GM12878 (cell line): ENCODE data around the gene SSH3. TPM values are rescaled to one million over a fixed set of nuclear protein-coding genes. Genes with fewer than 3 reads are reported as not detected.

ENCODE experiments used
- BCLAF1 ChIP-seq: fragments of 450-650 bp; IDR thresholded peaks from 2 replicates; pipeline ENCODE4 v1.6.1; 2017; ENCODE audit warnings: antibody characterized with exemption, mild to moderate bottlenecking, moderate library complexity
- CBX3 ChIP-seq: fragments of 200-600 bp; sonication (generic); IDR thresholded peaks from 2 replicates; pipeline ENCODE4 v1.6.1; 2016; ENCODE audit warnings: low read depth, borderline replicate concordance
- CHD2 ChIP-seq: IDR thresholded peaks from 2 replicates; pipeline ENCODE4 v1.6.1; 2011; ENCODE audit warnings: low read depth, low read length, improper control_type of control experiment, borderline replicate concordance
- CREB1 ChIP-seq: IDR thresholded peaks from 2 replicates; pipeline ENCODE4 v1.6.1; 2012; ENCODE audit warnings: low read depth, mild to moderate bottlenecking, inconsistent platforms
- E2F8 ChIP-seq: fragments of 450-650 bp; IDR thresholded peaks from 2 replicates; pipeline ENCODE4 v1.6.1; 2018; ENCODE audit warnings: mild to moderate bottlenecking, low read depth, moderate library complexity; ENCODE audit not compliant: partially characterized antibody
- EED ChIP-seq: sonication (generic); IDR thresholded peaks from 2 replicates; pipeline ENCODE4 v1.6.1; 2016; ENCODE audit warnings: antibody characterized with exemption, low read depth
- ESRRA ChIP-seq: IDR thresholded peaks from 2 replicates; pipeline ENCODE4 v1.6.1; 2012; ENCODE audit warnings: mild to moderate bottlenecking, low read length, improper control_type of control experiment
- FOXM1 ChIP-seq: IDR thresholded peaks from 2 replicates; pipeline ENCODE4 v1.6.1; 2012; ENCODE audit warnings: low read depth, mild to moderate bottlenecking, inconsistent platforms, low read length, moderate library complexity
- MEF2A ChIP-seq: IDR thresholded peaks from 2 replicates; pipeline ENCODE4 v1.6.1; 2011; ENCODE audit warnings: low read depth, mild to moderate bottlenecking, low read length, moderate library complexity; ENCODE audit not compliant: insufficient read depth
- MYC ChIP-seq: IDR thresholded peaks from 2 replicates; pipeline ENCODE4 v1.6.1; 2011; ENCODE audit warnings: mild to moderate bottlenecking, low read length, moderate library complexity, inconsistent platforms; ENCODE audit not compliant: insufficient read depth, insufficient replicate concordance, insufficient read length, severe bottlenecking
- PKNOX1 ChIP-seq: fragments of 450-650 bp; IDR thresholded peaks from 2 replicates; pipeline ENCODE4 v1.6.1; 2016; ENCODE audit warnings: mild to moderate bottlenecking
- POLR2AphosphoS2 ChIP-seq: IDR thresholded peaks from 2 replicates; pipeline ENCODE4 v1.6.1; 2011; ENCODE audit warnings: low read depth, mild to moderate bottlenecking, low read length, improper control_type of control experiment, moderate library complexity
- POU2F2 ChIP-seq: IDR thresholded peaks from 3 replicates; pipeline ENCODE4 v1.6.1; 2011; ENCODE audit warnings: low read depth, mild to moderate bottlenecking, low read length, borderline replicate concordance
- RB1 ChIP-seq: fragments of 450-650 bp; formaldehyde crosslinking; IDR thresholded peaks from 2 replicates; pipeline ENCODE4 v1.6.1; 2017; ENCODE audit warnings: mild to moderate bottlenecking, borderline replicate concordance
- RELA ChIP-seq: fragments of 450-650 bp; IDR thresholded peaks from 2 replicates; pipeline ENCODE4 v1.8.0; 2014; ENCODE audit warnings: borderline replicate concordance; ENCODE audit not compliant: partially characterized antibody
- STAT1 ChIP-seq: fragments of 450-650 bp; conservative IDR thresholded peaks from 2 replicates; pipeline ENCODE4 v1.6.1; 2014; ENCODE audit warnings: antibody characterized with exemption, mild to moderate bottlenecking
- TBL1XR1 ChIP-seq: IDR thresholded peaks from 2 replicates; pipeline ENCODE4 v1.6.1; 2012; ENCODE audit warnings: low read depth, low read length, improper control_type of control experiment
- USF1 ChIP-seq: IDR thresholded peaks from 2 replicates; pipeline ENCODE4 v1.6.1; 2011; ENCODE audit warnings: borderline replicate concordance, low read depth, mild to moderate bottlenecking, moderate library complexity, mixed read lengths, low read length; ENCODE audit not compliant: insufficient read depth; ENCODE audit errors: extremely low read length
- ZBED1 ChIP-seq: IDR thresholded peaks from 2 replicates; pipeline ENCODE4 v1.6.1; 2016; ENCODE audit warnings: borderline replicate concordance
- ZNF384 ChIP-seq: IDR thresholded peaks from 2 replicates; pipeline ENCODE4 v1.6.1; 2012; ENCODE audit warnings: low read depth, mild to moderate bottlenecking, low read length, improper control_type of control experiment, borderline replicate concordance
- polyA plus RNA-seq, 11 experiments: library from polyadenylated mRNA; depleted of rRNA in 4 of 11; unstranded in 6 of 11; stranded (reverse) in 5 of 11; fragments of >200 nt; fragmentation: Nextera tagmentation in 4 of 11; fragmentation: Illumina TruSeq in 1 of 11; extraction: Ambion mirVana in 4 of 11; extraction: Trizol in 1 of 11; gene quantifications; 1 replicate in 1 of 11; 2 replicates in 10 of 11; pipeline versions ENCODE4 v1.2.1 to v1.2.3, GENCODE V29; 2011 to 2016; ENCODE audit warnings: inconsistent platforms in 2 of 11, missing spikeins in 2 of 11, low read depth in 1 of 11
- total RNA-seq, 4 experiments: library from RNA; depleted of rRNA in 3 of 4; stranded (reverse); fragments of >200 nt in 3 of 4; fragmentation: Illumina TruSeq in 1 of 4; extraction: Trizol in 1 of 4; gene quantifications; 2 replicates each; pipeline versions ENCODE4 v1.2.1 to v1.2.3, GENCODE V29; 2013 to 2021
- TF ChIP-seq, protein P1 (sequence below): fragments of 450-650 bp; IDR thresholded peaks from 2 replicates; pipeline ENCODE4 v1.6.1; 2014; ENCODE audit warnings: mild to moderate bottlenecking

The SSH3 gene
- total and polyA plus RNA-seq, 10 of the 15 experiments (the other 5 are each of a cell fraction or from before 2014, with no cell fraction given), result 0.05 to 0.83 (median 0.28) TPM; not detected in 3

DNA sequence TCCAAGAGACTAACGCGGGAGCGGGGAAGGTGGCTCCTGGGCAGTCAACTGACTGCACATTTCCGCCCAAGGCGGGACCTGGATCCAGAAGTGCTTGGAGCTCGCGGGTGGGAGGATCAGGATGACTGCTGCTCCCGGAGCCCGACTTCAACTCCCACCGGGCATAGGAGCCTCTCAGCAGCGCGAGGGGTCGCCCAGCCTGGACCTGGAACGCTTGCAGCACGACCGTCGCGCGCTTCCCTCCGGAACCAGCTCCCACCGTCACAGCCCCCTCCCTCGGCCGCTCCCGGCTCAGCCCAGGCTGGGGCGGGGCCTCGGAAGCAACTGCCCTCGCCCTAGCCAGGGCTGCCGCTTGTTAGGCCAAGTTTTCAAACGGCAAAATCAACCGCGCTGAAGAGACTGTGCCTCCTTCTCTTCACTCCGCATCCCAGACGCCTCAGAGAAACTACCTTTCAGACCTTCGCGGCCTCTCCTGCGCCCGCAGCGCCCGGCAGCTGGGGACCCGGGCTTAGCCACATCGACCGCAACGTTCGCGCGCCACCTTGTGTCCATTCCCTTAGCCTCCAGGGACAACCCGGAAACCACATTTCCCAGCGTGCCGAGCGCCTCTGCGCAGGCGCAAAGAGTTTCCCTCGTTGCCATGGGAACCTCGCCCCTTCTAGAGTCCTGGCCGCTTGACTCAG, 14.0 kb downstream of the SSH3 start (continued):
- no peak for TF ChIP-seq BCLAF1
- TF ChIP-seq MYC, result no peak
- no peak for TF ChIP-seq USF1
- TF ChIP-seq E2F8, result no peak
- no peak for TF ChIP-seq FOXM1
- no peak; the same call in 2 of the 3 replicates for TF ChIP-seq POU2F2
- peak; percentile 35; the same call in 1 of the 2 replicates for TF ChIP-seq CREB1
- TF ChIP-seq, protein P1, sequence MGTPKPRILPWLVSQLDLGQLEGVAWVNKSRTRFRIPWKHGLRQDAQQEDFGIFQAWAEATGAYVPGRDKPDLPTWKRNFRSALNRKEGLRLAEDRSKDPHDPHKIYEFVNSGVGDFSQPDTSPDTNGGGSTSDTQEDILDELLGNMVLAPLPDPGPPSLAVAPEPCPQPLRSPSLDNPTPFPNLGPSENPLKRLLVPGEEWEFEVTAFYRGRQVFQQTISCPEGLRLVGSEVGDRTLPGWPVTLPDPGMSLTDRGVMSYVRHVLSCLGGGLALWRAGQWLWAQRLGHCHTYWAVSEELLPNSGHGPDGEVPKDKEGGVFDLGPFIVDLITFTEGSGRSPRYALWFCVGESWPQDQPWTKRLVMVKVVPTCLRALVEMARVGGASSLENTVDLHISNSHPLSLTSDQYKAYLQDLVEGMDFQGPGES, result 0 out of 2 replicates have a peak, but pooled peaks have one; percentile 44
- peak; percentile 34; the same call in 1 of the 2 replicates for TF ChIP-seq ESRRA
- TF ChIP-seq ZNF384, result 0 out of 2 replicates have a peak, but pooled peaks have one; percentile 13
- TF ChIP-seq EED, result peak; percentile 67
- TF ChIP-seq CBX3, result no peak
- TF ChIP-seq POLR2AphosphoS2, result no peak
- peak; percentile 75 for TF ChIP-seq CHD2
- TF ChIP-seq TBL1XR1, result no peak; the same call in 1 of the 2 replicates
- peak; percentile 86; the same call in 1 of the 2 replicates for TF ChIP-seq RB1
- no peak for TF ChIP-seq RELA
- TF ChIP-seq MEF2A, result no peak
- TF ChIP-seq ZBED1, result no peak
- peak; percentile 93 for TF ChIP-seq STAT1
- no peak for TF ChIP-seq PKNOX1
